SU-DHL-6 (cell line): ENCODE results near the gene MFAP3L.

Source experiments
- H2AFZ ChIP-seq: fragments of 200-600 bp; sonication (generic); 2 replicates; pipeline ENCODE4 v1.6.1; 2014; ENCODE audit warnings: low read depth, mild to moderate bottlenecking, moderate library complexity, mixed read lengths, antibody characterized with exemption, low read length; ENCODE audit not compliant: severe bottlenecking
- H3F3A ChIP-seq: fragments of 200-600 bp; shearing (Covaris generic); 2 replicates; pipeline ENCODE4 v1.6.0; 2016; ENCODE audit warnings: antibody characterized with exemption, mild to moderate bottlenecking; ENCODE audit not compliant: insufficient read depth
- H3K27ac ChIP-seq: fragments of 200-600 bp; sonication (generic); 2 replicates; pipeline ENCODE4 v1.5.1; 2016; ENCODE audit warnings: low read depth, mild to moderate bottlenecking, low read length, moderate library complexity, mixed read lengths
- H3K27me3 ChIP-seq: fragments of 200-600 bp; sonication (generic), shearing (Covaris generic); 2 replicates; pipeline ENCODE4 v1.6.0; 2014; ENCODE audit warnings: mild to moderate bottlenecking, low read length
- H3K36me3 ChIP-seq: fragments of 200-600 bp; sonication (generic); 2 replicates; pipeline ENCODE4 v1.6.1; 2014; ENCODE audit warnings: mild to moderate bottlenecking, low read length, mixed read lengths
- H3K4me2 ChIP-seq: fragments of 300-600, 200-600 bp; shearing (Covaris generic), sonication (generic); 2 replicates; pipeline ENCODE4 v1.6.0; 2014; ENCODE audit warnings: low read length, low read depth, mild to moderate bottlenecking; ENCODE audit not compliant: poor library complexity, severe bottlenecking
- H3K4me3 ChIP-seq: fragments of 200-600 bp; sonication (generic); 2 replicates; pipeline ENCODE4 v1.5.1; 2014; ENCODE audit warnings: antibody characterized with exemption, low read length, mild to moderate bottlenecking, mixed read lengths; ENCODE audit not compliant: insufficient read depth, poor library complexity, severe bottlenecking
- H3K79me2 ChIP-seq: fragments of 200-600 bp; sonication (generic); 2 replicates; pipeline ENCODE4 v1.6.1; 2014; ENCODE audit warnings: mild to moderate bottlenecking, low read length, moderate library complexity; ENCODE audit not compliant: insufficient read depth
- H3K9ac ChIP-seq: fragments of 200-600 bp; sonication (generic); 2 replicates; pipeline ENCODE4 v1.7.0; 2014; ENCODE audit warnings: mild to moderate bottlenecking, low read length
- H3K9me2 ChIP-seq: fragments of 200-600 bp; sonication (generic); replicated peaks from 2 replicates; pipeline ENCODE4 v1.6.1; 2014; ENCODE audit warnings: low read length; ENCODE audit not compliant: insufficient read depth
- H3K9me3 ChIP-seq: fragments of 200-600 bp; sonication (generic); 2 replicates; pipeline ENCODE4 v1.6.1; 2014; ENCODE audit warnings: low read length, mixed read lengths; ENCODE audit not compliant: insufficient read depth
- H4K20me1 ChIP-seq: fragments of 200-600 bp; sonication (generic); 2 replicates; pipeline ENCODE4 v1.6.1; 2014; ENCODE audit warnings: low read depth, mild to moderate bottlenecking, antibody characterized with exemption, low read length, moderate library complexity, mixed read lengths
- CTCF ChIP-seq: fragments of 200-600 bp; sonication (generic); IDR thresholded peaks from one replicate; pipeline ENCODE4 v1.5.1; 2017; ENCODE audit warnings: antibody characterized with exemption, mild to moderate bottlenecking, low read length, moderate library complexity; ENCODE audit not compliant: insufficient read depth, poor library complexity, severe bottlenecking
- EZH2phosphoT487 ChIP-seq: fragments of 200-600 bp; sonication (generic), shearing (Covaris generic); conservative IDR thresholded peaks from 2 replicates; pipeline ENCODE4 v1.6.1; 2018; ENCODE audit warnings: mild to moderate bottlenecking, antibody characterized with exemption, low read length, moderate library complexity, mixed read lengths

The MFAP3L gene

GRCh38 chr4:169968999-169969398, 57.2 kb downstream of the MFAP3L start:
- H4K20me1 ChIP-seq: no peaks in the 10 kb centered on the region
- no peak overlapping the region for H3K27ac ChIP-seq
- H3K79me2 ChIP-seq: no peaks in the 10 kb centered on the region
- H3K27me3 ChIP-seq: no peaks in the 10 kb centered on the region
- no peaks in the 10 kb centered on the region for H3F3A ChIP-seq
- H3K9me2 ChIP-seq: no peaks in the 10 kb centered on the region
- H2AFZ ChIP-seq: no peak overlapping the region
- H3K4me3 ChIP-seq: no peak overlapping the region
- no peaks in the 10 kb centered on the region for H3K9me3 ChIP-seq
- no peaks in the 10 kb centered on the region for H3K36me3 ChIP-seq
- no peak overlapping the region for H3K9ac ChIP-seq
- TF ChIP-seq CTCF (no peak), EZH2phosphoT487 (no peak)
- H3K4me2 ChIP-seq: no peak overlapping the region

- Histone ChIP-seq H3K9me2 (no peaks in the 10 kb centered on the region), H4K20me1 (no peaks in the 10 kb centered on the region), H3F3A (no peaks in the 10 kb centered on the region), H2AFZ (no peak overlapping the region), H3K4me2 (no peak overlapping the region), H3K9ac (no peak overlapping the region), H3K79me2 (no peaks in the 10 kb centered on the region), H3K4me3 (no peak overlapping the region), H3K27me3 (no peaks in the 10 kb centered on the region), H3K36me3 (no peaks in the 10 kb centered on the region), H3K9me3 (no peaks in the 10 kb centered on the region), H3K27ac (no peak overlapping the region)
- TF ChIP-seq EZH2phosphoT487 (no peak), CTCF (no peak)
Observed at GRCh38 chr4:169963998-169964397, 62.2 kb downstream of the MFAP3L start.

- Histone ChIP-seq H4K20me1 (no peaks in the 10 kb centered on the region), H3K9me2 (no peaks in the 10 kb centered on the region), H3K4me2 (no peak overlapping the region), H3K9me3 (no peaks in the 10 kb centered on the region), H3K27ac (no peak overlapping the region), H3K27me3 (no peaks in the 10 kb centered on the region), H3K9ac (no peak overlapping the region), H2AFZ (no peak overlapping the region), H3F3A (no peaks in the 10 kb centered on the region), H3K36me3 (no peaks in the 10 kb centered on the region), H3K79me2 (no peaks in the 10 kb centered on the region), H3K4me3 (no peak overlapping the region)
- TF ChIP-seq EZH2phosphoT487 (no peak), CTCF (no peak)
Observed at GRCh38 chr4:169959254-169959653, 66.9 kb downstream of the MFAP3L start.
